ENCODE data around the gene ELANE.

ELANE gene

DNA sequence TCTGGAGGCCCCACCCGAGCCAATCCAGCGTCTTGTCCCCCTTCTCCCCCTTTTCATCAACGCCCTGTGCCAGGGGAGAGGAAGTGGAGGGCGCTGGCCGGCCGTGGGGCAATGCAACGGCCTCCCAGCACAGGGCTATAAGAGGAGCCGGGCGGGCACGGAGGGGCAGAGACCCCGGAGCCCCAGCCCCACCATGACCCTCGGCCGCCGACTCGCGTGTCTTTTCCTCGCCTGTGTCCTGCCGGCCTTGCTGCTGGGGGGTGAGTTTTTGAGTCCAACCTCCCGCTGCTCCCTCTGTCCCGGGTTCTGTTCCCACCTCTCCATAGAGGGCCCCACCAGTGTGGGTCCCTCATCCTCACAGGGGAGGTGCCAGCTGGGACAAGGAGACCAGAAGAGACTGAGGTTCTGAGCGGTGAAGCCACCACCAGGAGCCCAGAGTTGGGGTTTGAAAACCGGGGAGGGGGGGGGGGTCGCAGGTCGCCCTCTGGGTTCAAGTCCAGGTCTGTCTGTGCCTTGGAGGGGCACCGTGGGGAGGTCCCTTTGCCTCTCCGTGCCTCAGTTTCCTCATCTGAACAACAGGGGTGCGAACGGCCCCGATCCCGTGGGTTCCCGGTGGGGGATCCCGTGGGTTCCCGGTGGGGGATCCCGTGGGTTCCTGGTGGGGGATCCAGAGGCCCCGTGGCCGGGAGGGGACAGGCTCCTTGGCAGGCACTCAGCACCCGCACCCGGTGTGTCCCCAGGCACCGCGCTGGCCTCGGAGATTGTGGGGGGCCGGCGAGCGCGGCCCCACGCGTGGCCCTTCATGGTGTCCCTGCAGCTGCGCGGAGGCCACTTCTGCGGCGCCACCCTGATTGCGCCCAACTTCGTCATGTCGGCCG lies at the start of gene ELANE:
Gene ELANE (plus strand): TSS at position 168 of the 878 bp plus-strand sequence. CDS start 26 bp downstream, at position 194.
- H3K4me1 ChIP-seq (ENCODE audit: control insufficient read depth, insufficient read depth, low read length) = no peaks in the 10 kb centered on the region; the same call in 1 of the 2 replicates
- WGBS (ENCODE audit: insufficient coverage, insufficient read length) = no CpG with 5 or more reads among the region's 55 CpGs
- H3K27me3 ChIP-seq (ENCODE audit: control insufficient read depth, insufficient read depth, low read length) = no peaks in the 10 kb centered on the region
- no peak within 1 kb of the TSS for H3K27ac ChIP-seq (ENCODE audit: low read length)
- H3K9me3 ChIP-seq (ENCODE audit: control insufficient read depth, insufficient read depth, low read length) = no peaks in the 10 kb centered on the region
- no peak for DNase-seq (ENCODE audit: low read depth, low spot score)
- no peak within 1 kb of the TSS for H3K4me3 ChIP-seq (ENCODE audit: low read length)
- H3K36me3 ChIP-seq (ENCODE audit: control insufficient read depth, insufficient read depth, low read length) = no peaks in the 10 kb centered on the region; the same call in 1 of the 2 replicates

DNA sequence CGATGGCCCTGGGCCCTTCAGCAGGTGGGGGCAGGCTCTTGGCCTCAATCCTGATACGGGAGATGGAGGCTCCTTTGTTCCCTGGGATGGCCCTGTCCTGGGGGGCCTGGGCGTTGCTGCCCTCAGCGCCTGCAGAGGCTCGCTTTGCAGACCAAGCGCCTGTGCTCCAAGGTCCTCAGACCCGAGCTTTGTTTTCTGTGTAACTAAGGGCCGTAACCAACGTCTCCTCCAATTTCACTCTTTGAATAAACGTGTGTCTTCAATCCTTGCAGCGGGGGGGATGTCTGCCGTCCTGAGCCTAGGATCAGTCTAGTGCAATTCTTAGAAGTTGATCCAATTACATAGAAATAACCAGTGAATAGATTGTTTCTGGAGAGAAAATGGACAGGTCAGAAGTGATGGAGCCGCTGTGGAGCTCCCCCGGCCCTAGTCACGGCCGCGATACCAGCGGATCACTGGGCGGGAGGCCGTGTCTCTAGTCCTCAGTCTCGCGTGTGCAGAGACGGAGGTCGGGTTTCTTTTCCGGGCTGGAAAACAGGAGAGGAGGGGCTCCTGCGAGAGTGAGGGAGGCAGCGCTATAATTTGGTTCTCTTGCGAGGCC lies 49.5 kb upstream of the ELANE start:
- WGBS (ENCODE audit: insufficient coverage, insufficient read length) = no CpG with 5 or more reads among the region's 28 CpGs
- no peak overlapping the region for H3K27ac ChIP-seq (ENCODE audit: low read length)

DNA sequence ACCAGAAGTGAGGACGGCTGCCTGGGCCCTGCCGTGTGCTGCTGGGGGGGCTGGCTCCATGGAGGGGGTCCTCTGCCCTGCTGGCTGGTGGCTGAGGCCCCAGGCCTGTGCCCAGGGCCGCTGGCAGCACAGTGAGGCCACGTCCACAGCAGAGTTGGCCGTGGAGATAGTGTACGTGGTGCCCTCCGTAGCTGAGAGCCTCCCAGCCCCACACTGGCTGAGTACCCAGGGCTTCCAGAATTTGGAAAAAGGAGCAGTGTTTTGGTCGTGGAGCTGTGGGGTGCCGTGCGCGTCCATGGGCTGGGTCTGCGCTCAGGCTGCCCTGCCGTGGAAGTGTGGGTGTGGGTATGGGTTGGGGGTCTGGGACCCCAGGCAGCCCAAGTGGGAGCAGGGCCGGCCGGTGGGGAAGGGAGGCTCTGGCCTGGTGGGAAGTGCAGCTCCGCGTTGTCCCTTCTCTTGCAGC lies 49.0 kb upstream of the ELANE start:
- Histone ChIP-seq H3K27ac (ENCODE audit: low read length) (no peak overlapping the region), H3K27me3 (ENCODE audit: control insufficient read depth, insufficient read depth, low read length) (no peaks in the 10 kb centered on the region), H3K9me3 (ENCODE audit: control insufficient read depth, insufficient read depth, low read length) (no peaks in the 10 kb centered on the region), H3K4me1 (ENCODE audit: control insufficient read depth, insufficient read depth, low read length) (peaks cover 7% of the 10 kb centered on the region), H3K4me3 (ENCODE audit: low read length) (no peak overlapping the region), H3K36me3 (ENCODE audit: control insufficient read depth, insufficient read depth, low read length) (peaks cover 74% of the 10 kb centered on the region)
- DNase-seq (ENCODE audit: low read depth, low spot score) = no peak
- no CpG with 5 or more reads among the region's 17 CpGs for WGBS (ENCODE audit: insufficient coverage, insufficient read length)

More for the DNA sequence above, 49.5 kb upstream of the ELANE start:
- Histone ChIP-seq H3K4me1 (ENCODE audit: control insufficient read depth, insufficient read depth, low read length) (peaks cover 7% of the 10 kb centered on the region), H3K36me3 (ENCODE audit: control insufficient read depth, insufficient read depth, low read length) (peaks cover 69% of the 10 kb centered on the region), H3K27me3 (ENCODE audit: control insufficient read depth, insufficient read depth, low read length) (no peaks in the 10 kb centered on the region), H3K4me3 (ENCODE audit: low read length) (no peak overlapping the region), H3K9me3 (ENCODE audit: control insufficient read depth, insufficient read depth, low read length) (no peaks in the 10 kb centered on the region)
- DNase-seq (ENCODE audit: low read depth, low spot score) = no peak

DNA sequence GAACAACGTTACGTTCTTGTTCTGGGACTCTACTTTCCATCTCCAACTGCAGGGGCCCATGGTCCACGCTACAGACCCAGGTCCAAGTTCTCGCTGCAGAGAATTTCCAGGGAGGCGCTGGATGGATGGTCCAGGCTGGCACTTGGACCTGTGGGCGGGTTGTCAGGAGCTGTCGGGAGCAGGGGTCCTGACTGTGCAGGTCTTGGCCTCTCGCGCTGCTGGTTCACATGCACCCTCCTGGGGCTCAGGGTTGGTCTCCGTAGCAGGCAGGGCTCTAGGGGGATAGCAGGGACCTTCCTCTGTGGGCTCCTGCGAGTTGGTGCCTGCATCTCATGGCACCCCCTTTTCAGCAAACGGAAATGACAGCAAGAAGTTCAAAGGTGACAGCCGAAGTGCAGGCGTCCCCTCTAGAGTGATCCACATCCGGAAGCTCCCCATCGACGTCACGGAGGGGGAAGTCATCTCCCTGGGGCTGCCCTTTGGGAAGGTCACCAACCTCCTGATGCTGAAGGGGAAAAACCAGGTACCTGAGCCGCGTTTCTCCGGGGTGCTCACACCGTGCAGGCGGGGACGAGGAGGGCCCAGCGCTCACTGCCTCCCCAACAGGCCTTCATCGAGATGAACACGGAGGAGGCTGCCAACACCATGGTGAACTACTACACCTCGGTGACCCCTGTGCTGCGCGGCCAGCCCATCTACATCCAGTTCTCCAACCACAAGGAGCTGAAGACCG lies 48.3 kb upstream of the ELANE start:
- H3K27me3 ChIP-seq (ENCODE audit: control insufficient read depth, insufficient read depth, low read length) = no peaks in the 10 kb centered on the region
- no peak for DNase-seq (ENCODE audit: low read depth, low spot score)
- no peak overlapping the region for H3K4me3 ChIP-seq (ENCODE audit: low read length)
- no CpG with 5 or more reads among the region's 31 CpGs for WGBS (ENCODE audit: insufficient coverage, insufficient read length)
- no peaks in the 10 kb centered on the region for H3K9me3 ChIP-seq (ENCODE audit: control insufficient read depth, insufficient read depth, low read length)
- no peak overlapping the region for H3K27ac ChIP-seq (ENCODE audit: low read length)
- peaks cover 7% of the 10 kb centered on the region for H3K4me1 ChIP-seq (ENCODE audit: control insufficient read depth, insufficient read depth, low read length)
- peaks cover 78% of the 10 kb centered on the region for H3K36me3 ChIP-seq (ENCODE audit: control insufficient read depth, insufficient read depth, low read length)

DNA sequence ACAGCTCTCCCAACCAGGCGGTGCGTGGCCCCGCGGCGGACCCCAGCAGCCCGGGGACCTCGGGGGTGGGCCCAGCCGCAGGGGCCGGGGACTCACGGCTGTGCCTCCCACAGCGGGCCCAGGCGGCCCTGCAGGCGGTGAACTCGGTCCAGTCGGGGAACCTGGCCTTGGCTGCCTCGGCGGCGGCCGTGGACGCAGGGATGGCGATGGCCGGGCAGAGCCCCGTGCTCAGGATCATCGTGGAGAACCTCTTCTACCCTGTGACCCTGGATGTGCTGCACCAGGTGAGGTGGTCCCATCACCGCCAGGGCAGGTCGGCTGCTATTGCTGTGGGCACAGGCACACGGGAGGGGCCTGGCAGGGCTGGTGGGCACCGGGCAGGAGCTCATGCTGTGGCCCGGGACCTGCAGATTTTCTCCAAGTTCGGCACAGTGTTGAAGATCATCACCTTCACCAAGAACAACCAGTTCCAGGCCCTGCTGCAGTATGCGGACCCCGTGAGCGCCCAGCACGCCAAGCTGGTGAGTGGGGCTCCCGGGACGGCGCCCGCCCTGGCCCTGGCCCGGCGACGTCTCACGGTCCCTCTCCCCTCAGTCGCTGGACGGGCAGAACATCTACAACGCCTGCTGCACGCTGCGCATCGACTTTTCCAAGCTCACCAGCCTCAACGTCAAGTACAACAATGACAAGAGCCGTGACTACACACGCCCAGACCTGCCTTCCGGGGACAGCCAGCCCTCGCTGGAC lies 47.5 kb upstream of the ELANE start:
- Histone ChIP-seq H3K27ac (ENCODE audit: low read length) (no peak overlapping the region), H3K27me3 (ENCODE audit: control insufficient read depth, insufficient read depth, low read length) (no peaks in the 10 kb centered on the region), H3K4me3 (ENCODE audit: low read length) (no peak overlapping the region), H3K36me3 (ENCODE audit: control insufficient read depth, insufficient read depth, low read length) (peaks cover 77% of the 10 kb centered on the region), H3K9me3 (ENCODE audit: control insufficient read depth, insufficient read depth, low read length) (no peaks in the 10 kb centered on the region), H3K4me1 (ENCODE audit: control insufficient read depth, insufficient read depth, low read length) (peaks cover 7% of the 10 kb centered on the region)
- WGBS (ENCODE audit: insufficient coverage, insufficient read length) = no CpG with 5 or more reads among the region's 53 CpGs
- DNase-seq (ENCODE audit: low read depth, low spot score) = no peak

DNA sequence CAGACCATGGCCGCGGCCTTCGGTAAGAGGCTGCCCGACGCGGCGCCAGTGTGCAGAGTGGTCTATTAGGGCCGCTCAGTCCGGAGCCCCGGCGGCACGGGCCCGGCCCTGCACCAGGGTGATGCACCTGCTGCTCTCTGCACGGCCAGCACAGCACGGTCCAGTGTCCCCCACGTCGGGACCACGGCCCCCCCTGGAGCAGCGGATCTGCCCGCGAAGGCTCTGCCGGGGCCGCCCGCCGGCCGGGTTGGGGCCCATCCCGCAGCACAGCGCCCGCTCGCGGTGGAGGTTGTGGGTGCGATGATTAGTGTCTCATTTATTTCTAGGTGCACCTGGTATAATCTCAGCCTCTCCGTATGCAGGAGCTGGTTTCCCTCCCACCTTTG lies 46.9 kb upstream of the ELANE start:
- WGBS (ENCODE audit: insufficient coverage, insufficient read length) = no CpG with 5 or more reads among the region's 33 CpGs
- DNase-seq (ENCODE audit: low read depth, low spot score) = no peak
- peaks cover 7% of the 10 kb centered on the region for H3K4me1 ChIP-seq (ENCODE audit: control insufficient read depth, insufficient read depth, low read length)
- H3K9me3 ChIP-seq (ENCODE audit: control insufficient read depth, insufficient read depth, low read length) = no peaks in the 10 kb centered on the region
- no peaks in the 10 kb centered on the region for H3K27me3 ChIP-seq (ENCODE audit: control insufficient read depth, insufficient read depth, low read length)
- no peak overlapping the region for H3K4me3 ChIP-seq (ENCODE audit: low read length)
- H3K27ac ChIP-seq (ENCODE audit: low read length) = no peak overlapping the region
- peaks cover 79% of the 10 kb centered on the region for H3K36me3 ChIP-seq (ENCODE audit: control insufficient read depth, insufficient read depth, low read length)

DNA sequence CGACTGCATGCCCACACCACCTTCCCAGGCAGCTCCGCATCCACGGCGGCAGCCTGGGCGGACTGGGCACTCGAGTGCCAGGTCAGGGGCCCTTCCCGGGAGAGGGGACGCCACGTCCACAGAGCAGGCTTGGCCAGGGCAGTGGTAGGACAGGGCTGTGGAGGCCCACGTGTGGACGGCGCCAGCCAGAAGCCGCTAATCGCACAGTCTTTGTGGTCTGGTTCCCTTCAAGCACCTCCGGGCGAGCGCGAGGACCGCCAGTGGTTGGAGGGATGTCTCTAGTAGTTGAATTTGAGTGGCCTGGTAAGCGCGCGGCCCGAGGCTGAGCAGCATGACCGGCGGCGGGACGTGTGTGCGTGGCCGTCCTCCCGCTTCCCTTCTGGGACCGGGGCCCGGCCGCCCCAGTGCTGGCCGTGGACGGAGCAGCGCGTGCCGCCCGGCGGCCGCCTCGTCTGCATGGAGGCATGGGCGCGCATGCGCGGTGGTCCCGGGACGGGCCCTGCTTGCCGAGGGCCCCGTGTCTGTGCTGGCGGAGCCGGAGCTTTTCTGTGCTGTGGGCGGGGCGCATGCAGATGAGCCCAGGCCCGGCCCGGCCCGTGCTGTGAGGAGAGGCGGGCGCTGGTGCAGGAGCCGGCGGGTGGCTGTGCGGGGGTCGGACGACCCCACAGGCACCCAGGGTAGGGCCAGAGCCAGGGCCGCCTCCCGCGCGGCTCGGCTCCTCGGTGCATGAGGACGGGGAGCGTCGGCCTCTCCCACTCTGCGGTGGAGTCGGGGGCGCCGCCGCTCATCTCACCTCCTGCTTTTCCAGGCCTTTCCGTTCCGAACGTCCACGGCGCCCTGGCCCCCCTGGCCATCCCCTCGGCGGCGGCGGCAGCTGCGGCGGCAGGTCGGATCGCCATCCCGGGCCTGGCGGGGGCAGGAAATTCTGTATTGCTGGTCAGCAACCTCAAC lies 46.2 kb upstream of the ELANE start:
- no CpG with 5 or more reads among the region's 93 CpGs for WGBS (ENCODE audit: insufficient coverage, insufficient read length)
- peaks cover 3% of the 10 kb centered on the region; the same call in 1 of the 2 replicates for H3K4me1 ChIP-seq (ENCODE audit: control insufficient read depth, insufficient read depth, low read length)
- H3K27ac ChIP-seq (ENCODE audit: low read length) = no peak overlapping the region
- H3K9me3 ChIP-seq (ENCODE audit: control insufficient read depth, insufficient read depth, low read length) = no peaks in the 10 kb centered on the region
- no peak for DNase-seq (ENCODE audit: low read depth, low spot score)
- no peaks in the 10 kb centered on the region for H3K27me3 ChIP-seq (ENCODE audit: control insufficient read depth, insufficient read depth, low read length)
- peaks cover 79% of the 10 kb centered on the region for H3K36me3 ChIP-seq (ENCODE audit: control insufficient read depth, insufficient read depth, low read length)
- H3K4me3 ChIP-seq (ENCODE audit: low read length) = no peak overlapping the region

DNA sequence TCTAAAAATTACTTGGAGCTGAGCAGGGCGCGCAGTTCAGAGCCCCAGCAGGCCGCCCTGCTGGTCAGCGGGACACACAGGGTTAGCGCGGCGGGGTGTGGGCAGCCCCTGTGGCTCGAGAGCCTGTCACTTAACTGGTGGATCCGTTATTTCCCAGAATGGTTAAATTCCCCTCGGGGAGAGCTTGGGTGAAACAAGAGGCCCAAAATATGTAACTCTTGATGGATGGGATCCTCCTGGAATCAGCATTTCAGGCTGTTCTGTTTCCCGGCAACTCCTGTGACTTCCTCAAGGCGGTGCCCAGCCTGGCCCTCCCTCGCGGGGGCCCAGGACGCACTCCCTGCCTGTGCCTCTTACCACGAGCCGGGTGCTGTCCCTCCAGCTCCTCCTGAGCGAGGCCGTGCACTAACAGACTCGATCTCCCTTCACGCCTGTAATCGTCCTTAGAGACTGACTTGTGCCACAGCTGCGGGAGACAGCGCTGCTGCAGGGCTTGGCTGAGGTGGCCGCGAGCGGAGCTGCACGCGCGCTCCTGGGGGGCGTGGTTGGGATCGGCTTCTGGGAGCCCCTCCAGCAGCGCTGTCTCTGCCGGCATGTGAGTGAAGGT lies 45.2 kb upstream of the ELANE start:
- WGBS (ENCODE audit: insufficient coverage, insufficient read length) = no CpG with 5 or more reads among the region's 34 CpGs
- Histone ChIP-seq H3K36me3 (ENCODE audit: control insufficient read depth, insufficient read depth, low read length) (peaks cover 77% of the 10 kb centered on the region), H3K4me1 (ENCODE audit: control insufficient read depth, insufficient read depth, low read length) (peaks cover under 1% of the 10 kb centered on the region; the same call in 1 of the 2 replicates), H3K27ac (ENCODE audit: low read length) (no peak overlapping the region), H3K9me3 (ENCODE audit: control insufficient read depth, insufficient read depth, low read length) (no peaks in the 10 kb centered on the region), H3K27me3 (ENCODE audit: control insufficient read depth, insufficient read depth, low read length) (no peaks in the 10 kb centered on the region), H3K4me3 (ENCODE audit: low read length) (no peak overlapping the region)
- no peak for DNase-seq (ENCODE audit: low read depth, low spot score)

Measured in iPS DF 6.9 (cell line).